Measurements from ENCODE around the gene SSH2.

SSH2 gene

DNA sequence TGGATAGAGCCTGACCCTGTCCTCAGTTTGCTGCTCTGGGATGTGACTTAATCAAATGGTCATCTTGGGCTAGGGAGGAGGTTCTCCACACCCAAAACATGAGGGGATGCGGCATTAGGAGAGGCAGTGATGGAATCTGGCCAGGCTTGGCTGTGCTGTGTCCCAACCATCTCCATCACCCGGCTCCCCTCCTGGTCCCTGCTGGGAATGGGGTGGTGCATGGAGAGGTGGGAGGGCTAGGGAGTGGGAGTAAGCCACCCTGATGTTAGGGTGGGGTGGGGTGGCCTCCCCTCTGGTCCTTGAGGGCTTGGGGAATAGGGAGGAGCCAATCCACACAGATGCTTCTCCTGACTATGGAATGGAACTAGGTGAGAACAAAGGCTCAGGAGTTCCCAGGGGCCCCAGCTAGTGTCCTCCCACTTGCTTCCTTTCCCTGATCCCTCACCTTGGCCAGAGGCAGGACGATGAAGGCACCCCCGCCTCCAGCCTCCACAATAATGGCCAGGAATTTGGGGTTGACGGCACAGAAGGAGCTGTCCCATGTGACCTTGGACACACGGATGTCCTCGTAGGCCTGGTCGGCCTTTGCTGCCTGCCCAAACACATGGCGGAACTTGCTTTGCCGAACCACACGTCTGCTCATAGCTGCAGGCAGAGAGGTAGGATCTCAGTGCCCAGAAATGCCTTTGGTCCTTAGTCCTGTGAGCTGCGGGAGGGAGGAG is 309.1 kb downstream of the SSH2 start:
- no peak for DNase-seq

DNA sequence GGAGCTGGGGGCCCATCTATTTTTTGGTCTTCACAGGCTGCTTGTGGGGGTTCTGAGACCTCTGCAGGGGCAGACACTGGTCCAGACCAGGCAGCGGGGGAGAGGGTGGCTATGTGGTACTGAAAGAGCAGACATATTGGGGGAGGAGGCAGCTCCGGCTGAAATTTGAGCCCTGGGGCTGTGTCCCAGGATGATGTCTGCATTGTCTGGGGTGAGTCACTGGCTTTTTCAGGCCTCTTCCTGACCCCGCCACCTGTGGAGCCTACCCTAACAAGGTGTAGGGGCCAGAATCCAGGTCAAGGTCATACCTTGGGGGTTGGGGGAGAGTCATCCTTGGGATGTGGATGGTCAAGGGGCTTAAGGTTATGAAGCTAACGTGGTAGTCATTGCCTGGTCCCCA is 309.8 kb downstream of the SSH2 start:
- no peak for DNase-seq

DNA sequence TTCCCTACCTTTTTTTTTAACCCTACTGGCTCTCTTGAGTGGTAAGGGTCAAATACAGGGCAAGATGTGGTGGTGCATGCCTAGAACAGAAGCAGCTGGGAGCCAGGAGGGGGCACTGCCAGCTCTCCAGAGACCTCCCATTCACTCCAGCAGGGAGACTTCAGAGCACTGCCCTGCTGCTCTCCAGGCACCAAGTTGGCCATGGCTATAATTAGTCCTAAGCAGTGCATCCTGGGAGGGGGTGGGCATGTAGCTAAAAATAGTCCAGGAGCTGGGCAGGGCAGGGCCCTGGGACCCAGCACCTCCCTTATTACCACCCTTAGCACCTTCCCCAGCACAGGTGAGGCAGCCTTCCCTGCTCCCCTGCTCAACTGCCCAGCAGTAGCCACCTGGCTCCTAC is 310.8 kb downstream of the SSH2 start:
- DNase-seq = peak; percentile 16 to 33

DNA sequence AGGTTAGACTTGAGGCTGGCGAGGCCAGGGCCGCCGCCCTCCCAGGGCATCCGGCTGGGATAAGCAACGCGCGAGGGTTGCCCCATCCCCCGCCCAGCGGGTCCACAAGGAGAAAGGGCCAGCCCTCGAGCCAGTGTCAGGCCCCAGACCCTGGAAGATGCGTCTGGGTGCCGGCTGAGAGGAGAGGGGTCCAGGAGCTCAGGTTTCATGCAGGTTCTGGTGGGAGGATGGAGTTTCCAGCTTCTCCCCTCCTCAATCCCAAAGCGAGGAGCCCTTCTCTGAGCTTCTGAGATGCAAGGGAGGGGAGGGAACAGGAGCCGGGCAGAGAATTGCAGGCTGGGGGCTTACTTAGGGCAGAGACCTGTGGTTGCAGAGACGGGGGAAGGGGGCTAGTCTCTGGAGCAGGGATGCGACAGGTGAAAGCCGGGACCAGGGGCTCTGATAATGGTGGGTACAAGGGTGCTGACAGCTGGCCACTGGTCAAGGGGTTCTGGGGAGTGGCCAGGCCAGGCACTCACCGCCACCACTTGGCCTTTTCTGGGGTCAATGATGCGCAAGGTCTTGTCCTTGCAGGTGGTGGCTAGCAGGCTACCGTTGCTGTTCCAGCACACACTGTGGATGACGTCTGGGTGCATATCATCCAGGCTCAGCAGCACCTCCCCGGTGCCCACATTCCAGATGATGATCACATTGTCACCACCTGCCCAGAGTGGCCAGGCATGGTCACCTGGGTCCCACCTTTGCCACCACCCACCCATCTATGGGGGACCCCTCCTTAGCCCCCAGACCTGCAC is 311.6 kb downstream of the SSH2 start:
- no peak for DNase-seq

DNA sequence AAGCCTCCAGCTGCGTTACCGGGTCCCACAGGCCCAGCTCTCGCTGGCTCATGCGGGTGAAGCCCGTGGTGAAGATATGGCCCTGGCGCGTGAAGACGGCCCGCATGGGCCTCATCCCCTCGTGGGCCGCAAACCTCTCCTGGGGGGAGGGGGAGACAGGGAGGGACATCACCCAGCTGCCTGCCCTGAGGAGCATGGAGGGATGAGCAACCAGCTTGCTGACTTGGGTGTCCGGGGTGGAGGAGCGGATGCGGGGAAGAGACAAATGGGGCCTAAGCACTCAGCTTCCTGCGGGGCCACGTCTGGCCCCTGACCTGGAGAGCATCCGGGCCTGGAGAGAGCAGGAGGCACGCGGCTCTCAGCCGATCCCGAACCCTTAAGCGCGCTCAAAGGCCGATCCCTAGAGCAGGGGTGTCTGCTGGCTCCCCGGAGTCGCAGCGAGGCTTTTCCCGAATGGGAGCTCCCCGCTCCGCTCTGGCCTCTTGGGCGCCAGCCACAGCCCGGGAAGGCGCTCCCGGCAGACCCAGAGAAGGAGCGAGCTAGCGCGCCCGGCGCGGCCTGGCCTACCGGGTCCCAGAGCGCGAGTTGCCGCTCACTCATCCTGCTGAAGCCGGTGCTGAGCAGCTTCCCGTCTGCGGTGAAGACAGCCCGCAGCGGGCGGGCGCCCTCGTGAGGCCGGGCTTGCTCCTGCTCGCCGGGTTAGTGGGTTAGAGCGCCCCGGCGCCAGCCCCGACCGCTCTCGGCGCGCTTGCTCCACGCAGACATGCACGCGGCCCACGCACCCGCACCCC is 312.4 kb downstream of the SSH2 start:
- peak; percentile 77 to 88 for DNase-seq

DNA sequence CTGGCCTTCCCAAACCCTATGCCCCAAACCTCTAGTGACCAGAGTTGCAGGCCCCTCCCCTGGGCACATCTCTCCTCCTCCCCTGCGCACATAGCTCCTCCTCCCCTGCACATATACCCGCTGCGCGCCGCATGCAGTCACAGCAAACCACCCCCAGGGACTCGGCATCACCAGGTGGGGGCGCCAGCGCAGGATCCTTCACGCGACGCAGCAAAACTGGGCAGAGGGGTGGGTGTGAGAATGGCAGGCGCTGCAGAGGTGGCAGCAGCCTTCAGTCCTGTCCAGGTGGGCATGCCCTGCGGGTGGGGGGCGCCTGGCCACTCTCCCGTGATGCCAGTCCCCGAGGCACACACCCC is 312.9 kb downstream of the SSH2 start:
- DNase-seq = peak; percentile 76 to 79

DNA sequence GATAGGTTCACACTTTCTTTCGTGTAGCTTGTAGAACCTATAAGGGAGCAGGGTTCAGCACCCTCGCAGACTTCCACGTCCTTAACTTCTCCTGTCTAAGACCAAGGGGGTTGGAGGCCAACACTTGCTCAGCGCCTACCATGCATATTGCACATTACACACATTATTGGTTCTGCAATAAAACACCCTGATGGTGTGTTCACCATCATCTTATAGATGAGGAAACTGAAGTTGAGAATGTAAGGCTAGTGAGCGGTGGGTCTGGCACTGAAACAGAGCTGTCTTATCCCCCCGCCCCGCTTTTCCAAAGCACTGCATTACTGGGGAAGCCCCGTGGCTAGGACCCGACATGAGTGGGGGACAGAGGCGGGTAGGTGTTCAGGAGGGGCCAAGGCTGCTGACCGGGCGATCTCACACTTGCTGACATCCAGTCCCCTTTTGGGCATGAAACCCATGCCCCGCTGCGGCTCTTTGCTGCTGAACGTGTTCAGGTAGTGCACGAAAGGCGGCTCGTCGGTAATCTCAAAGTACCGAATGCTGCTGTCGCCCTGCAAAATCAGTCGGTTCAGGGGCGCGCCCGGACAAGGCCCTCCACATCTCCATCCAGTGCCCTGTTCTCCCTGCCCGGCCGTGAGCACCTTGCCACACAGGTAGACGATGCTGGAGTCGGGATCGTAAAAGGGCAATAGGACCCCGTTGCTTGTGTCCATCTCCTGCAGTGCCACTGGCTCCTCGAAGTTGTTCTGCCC is 313.6 kb downstream of the SSH2 start:
- peak in 1 of 2 donors; percentile 31 for DNase-seq

DNA sequence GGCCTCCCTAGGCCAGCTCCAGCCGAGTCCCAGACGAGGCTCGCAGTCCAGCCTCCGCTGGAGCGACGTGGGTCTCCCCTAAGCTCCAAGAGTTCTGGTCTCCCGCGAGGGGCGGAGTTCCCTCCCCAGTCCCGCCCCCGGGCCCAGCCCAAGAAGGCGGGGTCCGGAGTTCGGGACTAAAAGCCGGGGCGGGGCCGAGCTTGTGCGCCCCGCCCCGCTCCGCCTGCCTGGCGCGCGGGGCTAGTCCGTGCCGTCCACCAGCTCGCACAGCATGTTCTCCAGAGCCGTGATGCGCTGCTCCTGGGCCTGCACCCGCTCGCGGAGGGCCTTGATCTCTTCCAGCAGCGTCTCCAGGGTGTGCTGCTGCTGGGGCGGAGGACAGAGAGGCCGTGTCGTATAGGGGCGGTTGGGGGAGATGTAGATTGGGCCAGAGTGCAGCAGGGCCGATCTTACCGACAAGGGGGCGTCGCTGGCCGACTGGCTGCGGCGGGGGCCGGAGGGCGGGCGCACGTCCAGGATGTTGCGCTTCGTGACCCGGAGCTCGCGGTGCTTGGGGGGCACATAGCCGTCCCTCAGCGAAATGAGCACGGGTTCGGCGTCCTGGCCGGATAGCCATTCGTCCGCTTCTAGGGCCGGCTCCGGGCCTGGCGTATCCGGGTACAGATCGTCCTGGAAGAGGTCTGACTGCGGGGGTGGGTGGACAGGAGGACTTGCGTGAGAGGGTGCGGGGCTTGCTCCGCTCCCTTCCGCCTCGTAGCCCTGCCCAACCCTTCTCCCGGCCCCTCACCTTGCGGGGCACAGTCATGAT is 314.3 kb downstream of the SSH2 start:
- DNase-seq = peak; percentile 88 to 93

DNA sequence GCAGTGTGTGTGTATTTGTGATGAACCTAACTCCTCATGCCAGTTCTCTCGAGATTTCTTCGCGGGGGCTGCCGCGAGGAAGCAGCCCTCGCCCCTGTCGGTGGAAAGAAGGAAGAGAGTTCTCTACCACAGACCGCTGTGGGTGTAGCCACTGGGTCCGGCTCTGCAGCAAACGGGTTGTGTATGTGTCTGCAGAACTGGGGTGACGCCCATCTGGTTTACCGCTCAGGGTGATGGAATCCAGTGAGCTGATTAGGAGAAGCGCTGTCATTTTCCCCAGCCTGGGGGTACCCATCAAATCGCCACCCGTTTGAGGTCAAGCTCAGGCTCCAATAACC is 315.0 kb downstream of the SSH2 start:
- peak; percentile 83 to 88 for DNase-seq

DNA sequence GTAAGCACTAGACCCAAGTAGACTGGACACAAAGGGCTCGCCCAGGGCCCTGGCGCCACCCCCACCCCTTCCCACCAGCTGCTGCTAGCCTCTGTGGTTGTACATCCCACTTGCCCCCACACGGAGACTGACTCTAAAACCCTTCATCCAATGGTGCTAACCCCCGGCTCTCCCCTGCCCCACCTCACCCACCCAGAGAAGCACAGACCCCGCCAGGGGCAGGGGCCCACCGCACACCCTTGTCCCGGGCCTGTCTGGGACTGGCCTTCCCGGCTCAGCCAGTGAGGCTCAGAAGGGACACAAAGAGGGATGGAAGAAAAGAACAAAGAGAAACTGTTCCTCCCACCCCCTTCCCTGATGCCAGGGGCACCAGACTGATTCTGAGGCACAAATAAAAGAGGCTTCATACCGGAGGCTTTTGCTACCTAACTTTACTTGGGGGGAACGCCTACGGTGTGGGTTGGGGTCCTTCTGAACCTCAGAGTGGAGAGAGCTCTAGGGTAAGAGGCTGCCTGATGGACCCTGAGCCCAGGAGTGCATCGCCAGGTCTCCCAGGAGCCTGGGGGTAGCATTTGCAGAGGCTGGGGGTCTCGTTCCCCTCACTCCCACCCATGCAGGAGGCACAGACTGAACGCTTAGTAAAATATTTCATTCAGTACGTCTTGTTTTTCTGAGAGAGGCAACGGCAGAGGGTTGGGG is 315.5 kb downstream of the SSH2 start:
- no peak for DNase-seq

DNA sequence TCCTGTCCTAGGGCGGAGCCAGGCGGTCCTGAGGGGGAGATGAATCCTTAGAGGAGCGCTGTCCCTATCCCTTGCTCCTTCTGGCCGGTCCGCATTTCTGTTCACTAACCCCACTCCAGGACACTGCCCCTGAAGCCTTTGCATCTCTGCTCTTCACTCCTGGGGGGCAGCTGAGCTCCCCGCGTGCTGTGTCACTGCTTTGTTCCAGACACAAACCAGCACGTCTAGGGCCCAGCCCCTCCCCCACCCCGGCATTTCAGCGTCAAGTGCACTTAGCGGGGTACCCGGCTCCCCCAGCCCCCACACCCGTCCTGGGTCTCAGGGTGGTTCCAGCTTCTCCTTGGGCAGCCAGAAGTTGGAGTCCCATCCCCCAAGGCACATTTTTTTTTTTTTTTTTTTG is 316.2 kb downstream of the SSH2 start:
- DNase-seq = no peak

DNA sequence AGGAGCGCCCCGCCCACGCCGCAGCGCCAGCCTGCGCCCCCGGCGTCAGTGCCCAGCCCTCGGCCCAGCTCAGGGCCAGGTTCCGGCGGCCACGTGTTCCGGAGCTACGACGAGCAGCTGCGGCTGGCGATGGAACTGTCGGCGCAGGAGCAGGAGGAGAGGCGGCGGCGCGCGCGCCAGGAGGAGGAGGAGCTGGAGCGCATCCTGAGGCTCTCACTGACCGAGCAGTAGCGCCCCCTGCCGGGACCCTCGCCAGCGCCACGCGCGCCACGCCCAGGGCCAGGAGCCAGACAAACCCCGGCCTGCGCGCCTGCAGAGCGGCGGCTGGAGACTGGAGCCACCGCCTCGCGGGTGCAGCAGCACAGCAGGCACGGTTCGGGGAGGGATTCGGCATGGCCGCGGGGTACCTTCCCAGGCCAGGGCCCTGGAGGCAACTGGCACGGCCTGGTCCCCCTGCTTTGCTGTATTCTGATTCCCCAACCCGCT is 316.6 kb downstream of the SSH2 start:
- peak; percentile 95 for DNase-seq

DNA sequence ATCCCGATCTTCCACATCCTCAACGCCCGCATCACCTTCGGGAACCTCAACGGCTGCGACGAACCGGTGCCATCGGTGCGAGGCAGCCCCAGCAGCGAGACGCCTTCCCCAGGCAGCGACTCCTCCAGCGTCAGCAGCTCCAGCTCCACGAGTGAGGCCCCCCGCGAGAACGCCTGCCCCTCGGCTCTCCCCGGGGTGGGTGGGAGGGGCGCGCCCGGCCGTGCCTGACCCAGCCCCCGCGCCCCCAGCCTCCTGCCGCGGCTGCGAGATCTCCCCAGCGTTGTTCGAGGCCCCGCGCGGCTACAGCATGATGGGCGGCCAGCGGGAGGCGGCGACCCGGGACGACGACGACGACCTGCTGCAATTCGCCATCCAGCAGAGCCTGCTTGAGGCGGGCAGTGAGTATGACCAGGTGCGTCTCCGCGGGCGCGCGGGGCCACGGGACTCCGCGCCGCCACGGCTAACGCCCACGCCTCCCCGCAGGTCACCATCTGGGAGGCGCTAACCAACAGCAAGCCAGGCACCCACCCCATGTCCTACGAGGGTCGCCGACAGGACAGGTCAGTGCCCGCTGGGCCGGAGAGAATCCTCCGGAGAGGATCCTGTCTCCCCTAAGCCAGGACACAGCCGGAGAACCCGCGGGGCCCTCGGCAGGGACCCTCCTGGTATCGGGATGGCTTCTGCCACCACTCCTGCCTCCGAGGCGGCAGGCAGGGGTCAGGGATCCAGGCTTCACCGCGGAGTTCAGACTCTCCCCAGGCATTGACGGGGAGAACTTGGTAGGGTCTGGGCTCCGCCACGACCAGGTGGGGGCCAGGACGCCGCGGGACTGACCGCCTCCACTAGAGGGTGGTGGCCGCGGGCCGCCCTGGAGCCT is 317.4 kb downstream of the SSH2 start:
- no peak for DNase-seq

DNA sequence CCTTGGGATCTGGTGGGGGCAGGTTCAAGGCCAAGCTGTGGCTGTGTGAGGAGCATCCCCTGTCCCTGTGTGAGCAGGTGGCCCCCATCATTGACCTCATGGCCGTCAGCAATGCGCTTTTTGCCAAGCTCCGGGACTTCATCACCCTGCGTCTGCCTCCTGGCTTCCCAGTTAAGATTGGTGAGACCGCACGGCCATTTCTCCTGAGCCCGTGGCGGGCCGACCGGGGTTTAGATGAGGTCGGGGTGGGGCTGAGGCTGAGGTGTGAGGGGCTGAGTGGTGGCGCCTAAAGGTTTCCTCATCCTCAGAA is 318.0 kb downstream of the SSH2 start:
- no peak for DNase-seq

DNA sequence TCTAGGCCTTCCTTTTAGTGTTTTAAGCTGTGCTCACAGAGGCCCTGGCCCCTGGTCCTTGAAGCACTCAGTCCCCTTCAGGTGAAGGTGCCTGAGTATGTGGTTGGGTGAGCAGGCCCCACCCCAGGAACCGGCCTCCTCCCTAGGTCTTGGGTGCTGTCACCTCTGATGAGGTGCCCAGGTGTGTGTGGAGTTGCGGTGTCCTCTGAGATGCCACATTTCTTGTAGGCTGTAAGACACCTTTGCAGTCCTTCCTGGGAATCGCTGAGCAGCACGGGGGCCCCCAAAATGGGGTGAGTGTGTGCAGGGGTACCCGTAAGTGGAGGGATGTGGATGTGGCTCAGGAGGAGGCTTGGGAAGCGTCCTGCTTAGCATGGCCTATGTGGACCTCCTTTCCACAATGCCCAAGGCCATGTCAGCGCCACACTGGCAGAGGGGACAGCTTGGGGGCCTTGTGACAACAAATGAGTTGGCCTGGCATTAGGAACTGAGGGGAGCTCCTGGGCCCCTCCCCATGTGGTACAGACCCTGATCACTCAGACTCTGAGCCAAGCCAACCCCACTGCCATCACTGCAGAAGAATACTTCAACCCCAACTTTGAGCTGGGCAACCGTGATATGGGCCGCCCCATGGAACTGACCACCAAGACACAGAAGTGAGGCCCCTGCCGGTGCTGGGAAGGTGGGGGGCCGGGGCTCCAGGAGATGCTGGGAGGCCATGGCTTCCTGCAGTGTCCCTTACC is 318.5 kb downstream of the SSH2 start:
- DNase-seq = no peak

DNA sequence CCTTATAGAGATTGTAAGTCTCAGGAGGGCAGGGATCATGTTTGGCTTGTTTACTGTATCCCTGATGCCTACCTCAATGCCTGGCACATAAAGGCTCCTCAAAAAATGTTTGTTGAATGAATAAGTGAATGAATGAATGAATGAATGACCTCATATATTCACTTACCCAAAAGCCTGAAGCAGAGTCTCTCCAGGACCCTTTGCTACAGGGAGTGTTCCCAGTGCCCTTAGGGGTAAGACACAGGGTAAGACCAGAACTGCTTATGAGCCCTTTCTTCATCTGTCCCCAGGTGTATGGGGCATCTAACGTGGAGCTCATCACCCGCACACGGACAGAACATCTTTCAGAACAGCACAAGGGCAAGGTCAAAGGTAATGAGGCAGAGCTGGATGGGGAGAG is 319.6 kb downstream of the SSH2 start:
- DNase-seq = no peak

DNA sequence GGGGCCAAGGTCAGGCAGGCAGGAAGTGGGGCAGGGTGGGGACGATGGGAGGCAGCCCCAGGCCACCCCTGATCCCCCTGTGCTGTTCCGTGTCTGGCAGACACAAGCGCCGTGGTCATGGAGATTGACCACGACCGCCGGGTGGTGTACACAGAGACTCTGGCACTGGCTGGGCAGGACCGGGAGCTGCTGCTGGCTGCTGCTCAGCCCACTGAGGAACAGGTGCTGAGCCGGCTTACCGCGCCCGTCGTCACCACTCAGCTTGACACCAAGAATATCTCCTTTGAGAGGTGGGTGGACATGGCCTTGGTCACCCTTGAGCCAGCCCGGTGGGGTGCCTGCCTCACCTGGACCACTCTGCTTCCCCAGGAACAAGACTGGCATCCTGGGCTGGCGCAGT is 321.0 kb downstream of the SSH2 start:
- DNase-seq = no peak

DNA sequence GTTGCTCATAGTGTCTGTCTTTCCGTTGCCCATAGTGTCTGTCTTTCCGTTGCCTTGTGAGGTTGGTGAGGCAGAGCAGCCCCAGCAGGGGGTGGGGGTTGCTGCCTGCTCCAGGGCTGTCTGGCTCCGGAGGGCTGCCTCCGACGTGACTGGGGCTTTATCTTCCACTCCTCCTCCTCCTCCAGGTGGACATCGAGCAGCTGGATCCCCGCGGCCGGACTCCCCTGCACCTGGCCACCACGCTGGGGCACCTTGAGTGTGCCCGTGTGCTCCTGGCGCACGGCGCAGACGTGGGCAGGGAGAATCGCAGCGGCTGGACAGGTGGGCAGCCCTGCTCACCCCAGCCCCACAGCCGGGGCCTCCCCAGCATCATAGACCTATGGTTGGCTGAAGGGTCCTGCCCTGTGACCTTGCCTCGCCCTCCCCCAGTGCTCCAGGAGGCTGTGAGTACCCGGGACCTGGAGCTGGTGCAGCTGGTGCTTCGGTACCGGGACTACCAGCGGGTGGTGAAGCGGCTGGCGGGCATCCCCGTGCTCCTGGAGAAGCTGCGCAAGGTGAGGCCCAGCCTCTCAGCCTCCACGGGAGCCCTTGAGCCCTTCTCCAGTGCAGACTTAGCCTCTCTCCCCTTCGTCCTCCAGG is 322.4 kb downstream of the SSH2 start:
- no peak for DNase-seq

DNA sequence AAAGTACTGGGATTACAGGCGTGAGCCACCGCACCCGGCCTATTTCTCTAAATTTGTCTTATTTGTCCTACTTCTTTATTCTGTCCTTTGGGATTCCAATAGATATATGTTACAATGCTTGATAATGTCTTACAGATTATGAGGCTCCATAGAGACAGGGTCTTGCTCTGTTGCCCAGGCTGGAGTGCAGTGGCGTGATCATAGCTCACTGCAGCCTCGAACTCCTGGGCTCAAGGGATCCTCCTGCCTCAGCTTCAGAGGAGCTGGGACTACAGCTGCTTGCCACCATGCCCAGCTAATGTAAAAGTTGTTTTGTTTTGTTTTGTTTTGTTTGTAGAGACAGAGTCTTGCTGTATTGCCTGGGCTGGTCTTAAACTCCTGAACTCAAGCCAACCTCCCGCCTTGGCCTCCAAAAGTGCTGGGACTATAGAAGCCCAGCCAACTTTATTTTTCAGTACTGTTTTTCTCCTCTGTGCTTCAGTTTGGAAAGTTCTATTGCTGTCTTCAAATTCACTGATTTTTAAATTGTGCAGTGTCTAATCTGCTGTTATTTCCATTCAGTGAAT is 326.8 kb downstream of the SSH2 start:
- no peak for DNase-seq
